Motor neuron (in vitro differentiated cells): ENCODE measurements around the gene PCA3. TPM values are rescaled to one million over a fixed set of nuclear protein-coding genes. Genes with fewer than 3 reads are reported as not detected.
A peak's percentile ranks its signal among the peaks of the same experiment; 100 is the strongest.

Experiments
- ATAC-seq, 8 experiments: fragments of 200-7000 bp; cut with Tn5 transposase; replicated peaks in 6 of 8; 2 replicates each; pipeline ENCODE4 v1.8.0; 2021; ENCODE audit warnings: mild to moderate bottlenecking in 8 of 8, moderate library complexity in 8 of 8
- H3K27ac ChIP-seq, 2 donors: fragments of 250-450 bp; sonication (Bioruptor Pico); 2 replicates each; pipeline ENCODE4 v1.9.0; 2021; ENCODE audit warnings: antibody characterized with exemption in 2 of 2, mild to moderate bottlenecking in 2 of 2, moderate library complexity in 1 of 2
- H3K4me1 ChIP-seq, 2 donors: fragments of 250-450 bp; sonication (Bioruptor Pico); replicated peaks in 1 of 2; 2 replicates each; pipeline ENCODE4 v1.6.1; 2021; ENCODE audit warnings: antibody characterized with exemption in 2 of 2, mild to moderate bottlenecking in 2 of 2, moderate library complexity in 1 of 2
- H3K4me3 ChIP-seq, 5 donors: fragments of 250-450 bp; sonication (Bioruptor Pico); 2 replicates each; pipeline ENCODE4 v1.9.0; 2021; ENCODE audit warnings: antibody characterized with exemption in 5 of 5, mild to moderate bottlenecking in 5 of 5, moderate library complexity in 4 of 5
- WGBS, 10 experiments: fragments of 450-650 bp; shearing (Covaris generic); methylation state at CpG; one replicate each; pipeline ENCODE4 v1.0.0; 2022; 5-methylcytosine and 5-hydroxymethylcytosine counted together
- in situ Hi-C, 9 experiments: fragments of 400-800 bp; cut with MboI; loops; one replicate each; pipeline ENCODE4 v1.15.0; 2021; ENCODE audit warnings: low sequenced_read_pairs in 9 of 9, low pct_unique_long_range_greater_than_20kb in 2 of 9; ENCODE audit not compliant: unreplicated experiment in 9 of 9
- total RNA-seq, 8 experiments: library from RNA; unstranded; fragments of 300-600 nt; gene quantifications; 2 replicates each; pipeline versions ENCODE4 v1.2.3 to v1.2.4, GENCODE V29; 2022

The PCA3 gene
- total RNA-seq, 8 experiments from 2014 or later = 0.25 to 7.5 (median 2.4) TPM

GRCh38 chr9:76803083-76803482, 38.8 kb downstream of the PCA3 start:
- in situ Hi-C loops = loop anchor here (10.0 to 25.0 kb wide), 4 partner anchors 182 to 334 kb away; partner anchors contain the start of gene FOXB2 (in 5 of the 9)
- no peak for ATAC-seq

GRCh38 chr9:76803762-76804161, 39.5 kb downstream of the PCA3 start:
- Histone ChIP-seq H3K27ac (no peak overlapping the region), H3K4me1 (peaks cover 5 to 10% of the 10 kb centered on the region in 2 donors), H3K4me3 (no peak overlapping the region)
- WGBS, 10 experiments = 56 to 100% (median 86%) methylated on average over 1 to 7 of the region's 7 CpGs; no CpG with 5 or more reads in 2 of the 10 experiments
- ATAC-seq = peak in 1 of 8 experiments; percentile 22
- in situ Hi-C loops = loop anchor here (10.0 to 25.0 kb wide), 4 partner anchors 181 to 334 kb away; partner anchors contain the start of gene FOXB2 (in 5 of the 9)

More at GRCh38 chr9:76803083-76803482, 38.8 kb downstream of the PCA3 start:
- H3K4me1 ChIP-seq = peaks cover 5 to 10% of the 10 kb centered on the region in 2 donors
- 60 to 100% (median 100%) methylated on average over 1 to 2 of the region's 2 CpGs; no CpG with 5 or more reads in 2 of the 10 experiments for WGBS, 10 experiments
- no peak overlapping the region for H3K4me3 ChIP-seq
- no peak overlapping the region for H3K27ac ChIP-seq

GRCh38 chr9:76808636-76809035, 44.4 kb downstream of the PCA3 start:
- Histone ChIP-seq H3K4me1 (no peaks in the 10 kb centered on the region), H3K4me3 (no peak overlapping the region), H3K27ac (no peak overlapping the region)
- in situ Hi-C loops = loop anchor here (10.0 to 25.0 kb wide), 4 partner anchors 176 to 329 kb away; partner anchors contain the start of gene FOXB2 (in 5 of the 9)
- 24 to 85% (median 60%) methylated on average over 2 to 5 of the region's 5 CpGs; no CpG with 5 or more reads in 2 of the 10 experiments for WGBS, 10 experiments
- ATAC-seq = peak in 5 of 8 experiments; percentile 73 to 89 (median 84)

GRCh38 chr9:76810377-76810957, 46.2 kb downstream of the PCA3 start:
- ATAC-seq = peak; percentile 61 to 88 (median 80)
- Histone ChIP-seq H3K4me1 (no peaks in the 10 kb centered on the region), H3K4me3 (no peak overlapping the region), H3K27ac (no peak overlapping the region)
- 0 to 50% (median 13%) methylated on average over 1 to 2 of the region's 2 CpGs for WGBS, 10 experiments
- in situ Hi-C loops = loop anchor here in 8 of 9 experiments (25.0 kb wide), 3 partner anchors 177 to 327 kb away; partner anchors contain the start of gene FOXB2 (in 5 of the 8)

GRCh38 chr9:76812591-76812990, 48.4 kb downstream of the PCA3 start:
- ATAC-seq = peak in 1 of 8 experiments; percentile 68
- 14 to 100% (median 94%) methylated on average over 1 to 6 of the region's 6 CpGs; no CpG with 5 or more reads in 1 of the 10 experiments for WGBS, 10 experiments
- in situ Hi-C loops = loop anchor here in 8 of 9 experiments (25.0 kb wide), 3 partner anchors 175 to 325 kb away; partner anchors contain the start of gene FOXB2 (in 5 of the 8)
- H3K4me1 ChIP-seq = no peaks in the 10 kb centered on the region
- no peak overlapping the region for H3K4me3 ChIP-seq
- H3K27ac ChIP-seq = no peak overlapping the region

- WGBS, 10 experiments = 50 to 100% (median 100%) methylated on average over 1 of the region's 1 CpG; no CpG with 5 or more reads in 4 of the 10 experiments
- peak in 2 of 8 experiments; percentile 55 to 63 for ATAC-seq
- in situ Hi-C loops = loop anchor here in 8 of 9 experiments (25.0 kb wide), 3 partner anchors 170 to 320 kb away; partner anchors contain the start of gene FOXB2 (in 5 of the 8)
These were observed 53.3 kb downstream of the PCA3 start for GRCh38 chr9:76817489-76817888.

GRCh38 chr9:76818271-76818670, 54.0 kb downstream of the PCA3 start:
- peak overlapping the region; percentile 42 to 47 for H3K27ac ChIP-seq
- in situ Hi-C loops = loop anchor here in 8 of 9 experiments (25.0 kb wide), 3 partner anchors 169 to 319 kb away; partner anchors contain the start of gene FOXB2 (in 5 of the 8)
- 8 to 79% (median 32%) methylated on average over 3 to 4 of the region's 4 CpGs; no CpG with 5 or more reads in 4 of the 10 experiments for WGBS, 10 experiments
- H3K4me3 ChIP-seq = no peak overlapping the region
- peaks cover 8 to 9% of the 10 kb centered on the region in 2 donors for H3K4me1 ChIP-seq
- ATAC-seq = peak; percentile 98 to 100 (median 100)

More at GRCh38 chr9:76817489-76817888, 53.3 kb downstream of the PCA3 start:
- Histone ChIP-seq H3K27ac (no peak overlapping the region), H3K4me3 (no peak overlapping the region), H3K4me1 (peaks cover 8 to 9% of the 10 kb centered on the region in 2 donors)

- WGBS, 10 experiments = 87 to 100% (median 94%) methylated on average over 2 to 6 of the region's 6 CpGs; no CpG with 5 or more reads in 2 of the 10 experiments
- Histone ChIP-seq H3K27ac (no peak overlapping the region), H3K4me1 (peaks cover 8 to 9% of the 10 kb centered on the region in 2 donors), H3K4me3 (no peak overlapping the region)
- ATAC-seq = no peak
- in situ Hi-C loops = loop anchor here in 8 of 9 experiments (25.0 kb wide), 3 partner anchors 167 to 317 kb away; partner anchors contain the start of gene FOXB2 (in 5 of the 8)
These were observed 56.2 kb downstream of the PCA3 start for GRCh38 chr9:76820431-76820830.

- H3K4me1 ChIP-seq = no peaks in the 10 kb centered on the region
- in situ Hi-C loops = no loop called here
- H3K4me3 ChIP-seq = no peak overlapping the region
- no peak for ATAC-seq
- H3K27ac ChIP-seq = no peak overlapping the region
- WGBS, 10 experiments = 79 to 100% (median 91%) methylated on average over 3 to 9 of the region's 9 CpGs; no CpG with 5 or more reads in 1 of the 10 experiments
These were observed 63.2 kb downstream of the PCA3 start for GRCh38 chr9:76827296-76828080.

GRCh38 chr9:76828447-76828846, 64.2 kb downstream of the PCA3 start:
- no peak overlapping the region for H3K4me3 ChIP-seq
- no peak for ATAC-seq
- H3K4me1 ChIP-seq = no peaks in the 10 kb centered on the region
- no peak overlapping the region for H3K27ac ChIP-seq
- in situ Hi-C loops = no loop called here
- 60 to 93% (median 67%) methylated on average over 2 to 3 of the region's 3 CpGs; no CpG with 5 or more reads in 6 of the 10 experiments for WGBS, 10 experiments

GRCh38 chr9:76835571-76836283, 71.5 kb downstream of the PCA3 start:
- WGBS, 10 experiments = 6 to 100% (median 58%) methylated on average over 1 to 7 of the region's 7 CpGs
- Histone ChIP-seq H3K4me3 (no peak overlapping the region), H3K27ac (no peak overlapping the region), H3K4me1 (peaks cover 4 to 6% of the 10 kb centered on the region in 2 donors)
- ATAC-seq = peak in 5 of 8 experiments; percentile 31 to 78 (median 41)
- in situ Hi-C loops = no loop called here
